Stimulated activated CD4-positive, alpha-beta T cell treated with anti-CD3 and anti-CD28 coated beads, Interleukin-2, amount 100 ng/mL, for 4 hours (primary cell): ENCODE measurements around the gene UIMC1.

ENCODE experiments used
- DNase-seq: peaks from one replicate; pipeline ENCODE4 v3.0.0-alpha.2; 2020; ENCODE audit warnings: low read depth

Gene UIMC1

GRCh38 chr5:176902102-176902814 lies 104.3 kb downstream of the UIMC1 start:
- no peak for DNase-seq

- DNase-seq = no peak
These were observed 105.1 kb downstream of the UIMC1 start for GRCh38 chr5:176901260-176902101.

- DNase-seq = no peak
These were observed 105.8 kb downstream of the UIMC1 start for GRCh38 chr5:176900780-176901204.

GRCh38 chr5:176899946-176900779 lies 106.4 kb downstream of the UIMC1 start:
- no peak for DNase-seq

- no peak for DNase-seq
These were observed 107.2 kb downstream of the UIMC1 start, which contains the start of gene HK3 for GRCh38 chr5:176899296-176899891. Gene HK3, minus strand, starts transcription at chr5:176899346. Its CDS starts 3,187 bp downstream, at chr5:176896159.

- no peak for DNase-seq
These were observed 109.3 kb downstream of the UIMC1 start for GRCh38 chr5:176897263-176897662.

- DNase-seq = no peak
These were observed 110.7 kb downstream of the UIMC1 start for GRCh38 chr5:176895831-176896230.

GRCh38 chr5:176894298-176894697 lies 112.3 kb downstream of the UIMC1 start:
- DNase-seq = no peak

- DNase-seq = no peak
These were observed 113.9 kb downstream of the UIMC1 start for GRCh38 chr5:176892663-176893062.

- DNase-seq = no peak
These were observed 115.1 kb downstream of the UIMC1 start for GRCh38 chr5:176891331-176891958.

GRCh38 chr5:176890455-176891330 lies 115.9 kb downstream of the UIMC1 start:
- no peak for DNase-seq

- no peak for DNase-seq
These were observed 117.0 kb downstream of the UIMC1 start for GRCh38 chr5:176889321-176890280.

- no peak for DNase-seq
These were observed 117.8 kb downstream of the UIMC1 start for GRCh38 chr5:176888865-176889165.

GRCh38 chr5:176888016-176888864 lies 118.3 kb downstream of the UIMC1 start:
- no peak for DNase-seq

GRCh38 chr5:176887252-176887849 lies 119.2 kb downstream of the UIMC1 start:
- DNase-seq = no peak

GRCh38 chr5:176886336-176887251 lies 120.0 kb downstream of the UIMC1 start:
- no peak for DNase-seq

GRCh38 chr5:176884571-176884890 lies 122.0 kb downstream of the UIMC1 start:
- no peak for DNase-seq
